Thoracic aorta (tissue), 2 donors: ENCODE data around the gene FAM107B. TPM values are rescaled to one million over a fixed set of nuclear protein-coding genes. Genes with fewer than 3 reads are reported as not detected.
A peak's percentile ranks its signal among the peaks of the same experiment; 100 is the strongest.

Experiments
- ATAC-seq: fragments of 150-250 bp; one replicate; pipeline ENCODE4 v1.8.0; 2017; ENCODE audit warnings: low read depth; ENCODE audit not compliant: insufficient number of reproducible peaks, low FRiP score
- DNase-seq: peaks from one replicate; pipeline ENCODE4 v3.0.0-alpha.2; 2020; ENCODE audit warnings: low spot score
- H3K27ac ChIP-seq, 2 donors: fragments of 200-600 bp; sonication (generic); 1 replicate in 1 of 2; 2 replicates in 1 of 2; pipeline ENCODE4 v1.5.1; 2016; ENCODE audit warnings: mild to moderate bottlenecking in 2 of 2, moderate library complexity in 2 of 2
- H3K27me3 ChIP-seq: fragments of 200-600 bp; sonication (generic); replicated peaks from 2 replicates; pipeline ENCODE4 v1.6.0; 2016; ENCODE audit warnings: mild to moderate bottlenecking; ENCODE audit not compliant: insufficient read depth
- H3K36me3 ChIP-seq: fragments of 200-600 bp; sonication (generic); one replicate; pipeline ENCODE4 v1.5.1; 2016
- H3K4me1 ChIP-seq, 2 donors: fragments of 200-600 bp; sonication (generic); 1 replicate in 1 of 2; 2 replicates in 1 of 2; pipeline versions ENCODE4 v1.5.1 to v1.6.0; 2016; ENCODE audit warnings: low read depth in 2 of 2, mild to moderate bottlenecking in 1 of 2; ENCODE audit not compliant: control insufficient read depth in 1 of 2
- H3K4me3 ChIP-seq: fragments of 200-600 bp; sonication (generic); 2 replicates; pipeline ENCODE4 v1.5.1; 2016; ENCODE audit warnings: mild to moderate bottlenecking
- H3K9me3 ChIP-seq: fragments of 200-600 bp; sonication (generic); 2 replicates; pipeline ENCODE4 v1.5.1; 2016
- CTCF ChIP-seq: fragments of 200-600 bp; sonication (generic); IDR thresholded peaks from one replicate; pipeline ENCODE4 v1.5.1; 2019; ENCODE audit warnings: antibody characterized with exemption
- total RNA-seq, 2 donors: library from RNA; depleted of rRNA; stranded (reverse); fragments of >200 nt; gene quantifications; one replicate each; pipeline versions ENCODE4 v1.1.0 to v1.2.3, GENCODE V29; 2016

FAM107B gene
- total RNA-seq, 2 donors from 2014 or later: 33.6 to 50.6 TPM

DNA sequence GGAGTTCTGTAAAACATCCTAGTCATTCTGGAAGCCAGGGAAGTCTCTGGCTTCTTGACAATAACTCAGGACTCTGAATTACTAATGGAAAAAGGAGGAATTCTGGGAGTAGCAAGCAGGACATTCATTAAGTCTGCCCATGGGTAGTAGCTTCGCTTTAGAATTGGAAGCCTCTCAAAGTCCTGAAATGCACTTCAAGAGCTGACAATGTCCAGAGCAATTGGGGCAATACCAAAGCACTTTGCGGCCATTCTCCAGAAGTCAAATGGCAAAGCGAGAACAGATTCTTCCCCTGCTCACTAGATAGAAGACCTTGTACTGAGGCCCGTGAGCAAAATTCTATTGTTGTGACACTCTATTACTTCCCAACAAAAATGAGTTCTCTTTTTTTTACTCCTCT, 293.7 kb downstream of the FAM107B start:
- Histone ChIP-seq H3K4me1 (peaks cover 0 to 6% of the 10 kb centered on the region in 2 donors), H3K27me3 (no peaks in the 10 kb centered on the region), H3K9me3 (no peaks in the 10 kb centered on the region), H3K4me3 (no peak overlapping the region), H3K36me3 (no peaks in the 10 kb centered on the region), H3K27ac (no peak overlapping the region)
- TF ChIP-seq CTCF: no peak
- DNase-seq (no peak), ATAC-seq (no peak)

GRCh38 chr10:14478604-14479003, 296.1 kb downstream of the FAM107B start:
- no peak overlapping the region for H3K27ac ChIP-seq
- DNase-seq: no peak
- TF ChIP-seq CTCF: peak; percentile 54
- H3K4me1 ChIP-seq: peaks cover 0 to 6% of the 10 kb centered on the region in 2 donors
- peak; percentile 63 for ATAC-seq
- H3K9me3 ChIP-seq: no peaks in the 10 kb centered on the region
- H3K4me3 ChIP-seq: no peak overlapping the region
- H3K36me3 ChIP-seq: no peaks in the 10 kb centered on the region
- H3K27me3 ChIP-seq: no peaks in the 10 kb centered on the region

- Histone ChIP-seq H3K27ac (no peak overlapping the region), H3K4me3 (no peak overlapping the region), H3K4me1 (peaks cover 0 to 6% of the 10 kb centered on the region in 2 donors), H3K9me3 (no peaks in the 10 kb centered on the region), H3K36me3 (no peaks in the 10 kb centered on the region), H3K27me3 (no peaks in the 10 kb centered on the region)
- no peak for ATAC-seq
- no peak for TF ChIP-seq CTCF
- no peak for DNase-seq
Measured at GRCh38 chr10:14478201-14478600, 296.5 kb downstream of the FAM107B start.

DNA sequence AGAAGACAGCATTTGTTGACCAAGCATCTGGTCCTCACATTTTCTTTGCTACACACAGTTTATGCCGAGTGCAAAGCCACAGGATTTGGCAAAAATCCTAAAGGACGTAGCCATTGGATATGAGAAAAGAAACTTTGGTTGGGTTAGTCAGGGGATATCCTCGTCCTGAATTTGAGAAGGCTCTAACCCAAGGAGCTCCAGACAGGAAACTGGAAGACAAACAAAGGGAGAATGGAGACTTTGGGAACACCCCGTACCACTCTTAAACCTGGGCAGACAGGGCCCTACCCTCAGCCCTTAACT, 297.3 kb downstream of the FAM107B start:
- no peaks in the 10 kb centered on the region for H3K27me3 ChIP-seq
- no peak for TF ChIP-seq CTCF
- no peaks in the 10 kb centered on the region for H3K9me3 ChIP-seq
- H3K4me1 ChIP-seq: peaks cover 0 to 6% of the 10 kb centered on the region in 2 donors
- no peak for ATAC-seq
- no peak overlapping the region for H3K4me3 ChIP-seq
- DNase-seq: no peak
- H3K27ac ChIP-seq: no peak overlapping the region
- no peaks in the 10 kb centered on the region for H3K36me3 ChIP-seq

GRCh38 chr10:14476641-14477407, 297.9 kb downstream of the FAM107B start:
- ATAC-seq (no peak), DNase-seq (no peak)
- H3K27me3 ChIP-seq: no peaks in the 10 kb centered on the region
- no peak overlapping the region for H3K27ac ChIP-seq
- no peak overlapping the region for H3K4me3 ChIP-seq
- H3K4me1 ChIP-seq: peaks cover 0 to 6% of the 10 kb centered on the region in 2 donors
- H3K36me3 ChIP-seq: no peaks in the 10 kb centered on the region
- no peaks in the 10 kb centered on the region for H3K9me3 ChIP-seq
- no peak for TF ChIP-seq CTCF
